SK-N-SH treated with all-trans-retinoic acid at 6 μM for 48 hours (cell line): ENCODE results near the gene ELFN1.

Experiments used
- CREB5 ChIP-seq: fragments of 250-450 bp; sonication (Bioruptor Pico); IDR thresholded peaks from 2 replicates; pipeline ENCODE4 v1.5.1; 2020; ENCODE audit warnings: low read depth, mild to moderate bottlenecking, moderate library complexity
- CSRNP3 ChIP-seq: fragments of 250-450 bp; sonication (Bioruptor Pico); IDR thresholded peaks from 2 replicates; pipeline ENCODE4 v1.5.1; 2021; ENCODE audit warnings: mild to moderate bottlenecking, moderate library complexity
- PATZ1 ChIP-seq: fragments of 250-450 bp; sonication (Bioruptor Pico); IDR thresholded peaks from 2 replicates; pipeline ENCODE4 v1.8.0; 2020; ENCODE audit warnings: mild to moderate bottlenecking, moderate library complexity, borderline replicate concordance
- POU6F1 ChIP-seq: fragments of 250-450 bp; sonication (Bioruptor Pico); IDR thresholded peaks from 2 replicates; pipeline ENCODE4 v1.8.0; 2021; ENCODE audit warnings: low read depth, mild to moderate bottlenecking, moderate library complexity, borderline replicate concordance
- RARB ChIP-seq: fragments of 250-450 bp; sonication (Bioruptor Pico); IDR thresholded peaks from 2 replicates; pipeline ENCODE4 v1.8.0; 2021; ENCODE audit warnings: mild to moderate bottlenecking, moderate library complexity
- SNAI2 ChIP-seq: fragments of 250-450 bp; sonication (Bioruptor Pico); IDR thresholded peaks from 2 replicates; pipeline ENCODE4 v1.5.0; 2020; ENCODE audit warnings: mild to moderate bottlenecking, moderate library complexity
- TOX ChIP-seq: fragments of 250-450 bp; sonication (Bioruptor Pico); IDR thresholded peaks from 2 replicates; pipeline ENCODE4 v1.8.0; 2021; ENCODE audit warnings: mild to moderate bottlenecking, moderate library complexity, borderline replicate concordance
- ZFP3 ChIP-seq: fragments of 250-450 bp; sonication (Bioruptor Pico); IDR thresholded peaks from 2 replicates; pipeline ENCODE4 v1.5.0; 2020; ENCODE audit warnings: mild to moderate bottlenecking, moderate library complexity
- ZFP30 ChIP-seq: fragments of 450-650 bp; formaldehyde crosslinking; IDR thresholded peaks from 2 replicates; pipeline ENCODE4 v1.5.0; 2022; ENCODE audit warnings: mild to moderate bottlenecking, moderate library complexity

- TF ChIP-seq PATZ1 (CRISPR knock-in tag), result no peak
- no peak for TF ChIP-seq ZFP30 (CRISPR knock-in tag)
- TF ChIP-seq TOX, result no peak
- no peak for TF ChIP-seq SNAI2 (CRISPR knock-in tag)
- no peak for TF ChIP-seq CREB5 (CRISPR knock-in tag)
- no peak for TF ChIP-seq ZFP3 (CRISPR knock-in tag)
- no peak for TF ChIP-seq RARB (CRISPR knock-in tag)
- no peak for TF ChIP-seq POU6F1 (CRISPR knock-in tag)
- TF ChIP-seq CSRNP3 (CRISPR knock-in tag), result no peak
Measured at GRCh38 chr7:1706721-1707613, 36.9 kb downstream of the ELFN1 start.
